Measurements from ENCODE around the gene SUN1. TPM values are rescaled to one million over a fixed set of nuclear protein-coding genes. Genes with fewer than 3 reads are reported as not detected.

SUN1 gene
- total and polyA plus RNA-seq, 2 of the 8 experiments (the other 6 are each of a cell fraction or from before 2014, with no cell fraction given) = 108 to 158 TPM

GRCh38 chr7:917255-918117 is 85.2 kb downstream of the SUN1 start (continued):
- TF ChIP-seq BRCA1 (IDR thresholded peaks at IDR 0.05; ENCODE audit: low read depth, low read length) (no peak), TCF12 (IDR thresholded peaks at IDR 0.05; ENCODE audit: low read depth, low read length) (no peak), RXRA (IDR thresholded peaks at IDR 0.05; ENCODE audit: insufficient read depth, low read depth, low read length) (no peak), YY1 (IDR thresholded peaks at IDR 0.05; ENCODE audit: low read depth, low read length) (no peak), RBBP5 (IDR thresholded peaks at IDR 0.05; ENCODE audit: borderline replicate concordance, low read depth, low read length) (no peak), TAF7 (optimal IDR thresholded peaks at IDR 0.05; ENCODE audit: borderline replicate concordance, low read depth, low read length) (no peak), ATF3 (IDR thresholded peaks at IDR 0.05; ENCODE audit: insufficient read depth, low read depth, low read length) (no peak), BACH1 (IDR thresholded peaks at IDR 0.05; ENCODE audit: low read length) (no peak)
